GM18858 (cell line): ENCODE results near the gene NSFL1C.
"Not testable (repeated sequence)": the region's sequence is repeated elsewhere in the genome, so short reads cannot be mapped to it uniquely, and the experiment has no call there.

Source experiments
- ATAC-seq: cut with Tn5 transposase; IDR thresholded peaks from one replicate; pipeline ENCODE4 v1.9.1; 2021; ENCODE audit not compliant: unreplicated experiment

The NSFL1C gene

GRCh38 chr20:1466211-1467081 lies at the start of gene NSFL1C:
Gene NSFL1C (minus strand): TSS chr20:1466849. CDS start chr20:1466824, 25 bp downstream.
- ATAC-seq, result peak; percentile 75

GRCh38 chr20:1513801-1514200 lies 47.2 kb upstream of the NSFL1C start:
- no peak for ATAC-seq

GRCh38 chr20:1509237-1509636 lies 42.6 kb upstream of the NSFL1C start:
- no peak for ATAC-seq

GRCh38 chr20:1508574-1508973 lies 41.9 kb upstream of the NSFL1C start:
- ATAC-seq, result no peak

GRCh38 chr20:1507276-1507675 lies 40.6 kb upstream of the NSFL1C start:
- no peak for ATAC-seq

GRCh38 chr20:1505871-1506270 lies 39.2 kb upstream of the NSFL1C start:
- no peak for ATAC-seq

GRCh38 chr20:1505361-1505760 lies 38.7 kb upstream of the NSFL1C start:
- ATAC-seq, result no peak

- peak; percentile 94 for ATAC-seq
These were observed 37.0 kb upstream of the NSFL1C start for GRCh38 chr20:1503564-1504227.

GRCh38 chr20:1500496-1500895 lies 33.8 kb upstream of the NSFL1C start:
- ATAC-seq, result no peak

GRCh38 chr20:1499528-1500420 lies 33.1 kb upstream of the NSFL1C start:
- ATAC-seq, result no peak

- not testable (repeated sequence) for ATAC-seq
These were observed 30.7 kb upstream of the NSFL1C start for GRCh38 chr20:1497371-1497770.

- no peak for ATAC-seq
These were observed 30.3 kb upstream of the NSFL1C start for GRCh38 chr20:1496930-1497329.

- ATAC-seq, result no peak
These were observed 27.8 kb upstream of the NSFL1C start for GRCh38 chr20:1494436-1494835.

- no peak for ATAC-seq
These were observed 26.9 kb upstream of the NSFL1C start for GRCh38 chr20:1493536-1493935.

- no peak for ATAC-seq
These were observed 25.4 kb upstream of the NSFL1C start for GRCh38 chr20:1491860-1492642.

- ATAC-seq, result no peak
These were observed 24.7 kb upstream of the NSFL1C start, which contains the start of gene SIRPB2 for GRCh38 chr20:1491281-1491840. Gene SIRPB2 (minus strand): TSS chr20:1491420. CDS start chr20:1491359, 61 bp downstream.

GRCh38 chr20:1490643-1491195 lies 24.1 kb upstream of the NSFL1C start:
- ATAC-seq, result no peak

GRCh38 chr20:1489764-1490436 lies 23.3 kb upstream of the NSFL1C start:
- no peak for ATAC-seq

- ATAC-seq, result no peak
These were observed 22.7 kb upstream of the NSFL1C start for GRCh38 chr20:1489325-1489724.
